ENCODE measurements around the gene KCNQ4.

- TF ChIP-seq CTCF (IDR thresholded peaks at IDR 0.05; ENCODE audit: insufficient read depth, low read length) (no peak), GABPA (IDR thresholded peaks at IDR 0.05; ENCODE audit: low read depth) (no peak), POLR2AphosphoS5 (IDR thresholded peaks at IDR 0.05; ENCODE audit: low read depth) (no peak), REST (IDR thresholded peaks at IDR 0.05; ENCODE audit: insufficient replicate concordance, low read depth) (no peak)
Measured at GRCh38 chr1:40801742-40802077, 18.1 kb downstream of the KCNQ4 start.
